DMS 273 (cell line): ENCODE data around the gene RARB.

Experiments used
- DNase-seq: peaks from one replicate; lab custom pipeline; 2025; ENCODE audit not compliant: unreplicated experiment; lab: John Stamatoyannopoulos, UW

RARB gene

DNA sequence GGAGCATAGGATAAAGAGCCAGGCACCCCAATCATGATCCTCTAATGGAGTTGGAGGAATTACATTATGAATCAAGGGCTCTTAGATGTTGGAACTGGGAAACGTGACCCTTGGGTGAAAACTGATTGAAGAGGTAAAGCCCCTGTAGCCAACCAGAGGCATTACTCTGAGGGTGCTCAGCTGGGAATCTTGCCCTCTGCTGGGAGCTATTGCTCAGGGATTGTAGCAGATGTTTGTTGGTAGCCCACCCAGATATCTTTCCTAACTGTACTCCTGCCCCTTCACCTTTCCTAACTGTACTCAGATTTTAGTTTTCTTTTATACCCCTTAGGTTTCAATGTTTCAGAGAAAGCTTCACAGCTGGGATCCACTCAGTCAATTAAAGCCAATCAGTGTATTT lies 74.2 kb downstream of the RARB start:
- DNase-seq, result no peak

DNA sequence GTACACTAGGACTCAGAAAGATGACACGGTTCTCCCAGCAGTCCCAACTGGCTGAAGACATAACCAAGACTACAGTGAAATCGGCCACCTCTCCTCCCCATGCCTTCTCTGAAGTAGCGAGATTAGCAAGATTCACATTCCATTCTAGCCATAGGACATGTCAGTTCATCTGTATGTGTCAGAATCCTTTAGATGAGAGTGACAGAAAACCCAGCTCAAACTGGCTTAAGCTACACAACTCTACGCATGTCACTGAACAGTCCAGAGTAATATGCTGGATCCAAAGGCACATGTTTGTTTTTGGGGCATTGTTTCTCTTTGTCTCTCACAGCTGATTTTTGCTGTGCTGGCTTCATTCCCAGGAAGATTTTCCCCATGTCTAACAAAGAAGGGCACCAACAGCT lies 75.8 kb downstream of the RARB start:
- no peak for DNase-seq

DNA sequence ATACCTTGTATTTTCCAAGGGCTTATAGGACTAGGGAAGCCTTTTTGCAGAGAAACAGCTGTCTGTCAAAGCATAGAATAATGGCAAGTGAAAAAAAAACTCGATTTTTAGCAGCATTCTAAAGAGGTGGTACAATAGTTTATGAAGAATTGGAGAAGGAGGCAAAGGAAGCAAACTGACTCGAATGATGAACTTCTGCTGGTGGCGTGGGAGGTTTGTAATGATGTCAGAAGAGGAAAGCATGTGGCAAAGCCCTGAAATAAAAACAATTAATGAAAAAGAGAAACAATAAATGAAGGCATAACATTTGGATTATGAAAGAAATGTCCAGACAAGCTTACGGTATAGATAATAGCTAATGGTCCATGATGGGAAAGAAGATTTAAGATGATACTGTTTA lies 77.5 kb downstream of the RARB start:
- no peak for DNase-seq

- no peak for DNase-seq
Measured at GRCh38 chr3:25507811-25508210, 79.7 kb downstream of the RARB start.

GRCh38 chr3:25508433-25508832 lies 80.4 kb downstream of the RARB start:
- no peak for DNase-seq

DNA sequence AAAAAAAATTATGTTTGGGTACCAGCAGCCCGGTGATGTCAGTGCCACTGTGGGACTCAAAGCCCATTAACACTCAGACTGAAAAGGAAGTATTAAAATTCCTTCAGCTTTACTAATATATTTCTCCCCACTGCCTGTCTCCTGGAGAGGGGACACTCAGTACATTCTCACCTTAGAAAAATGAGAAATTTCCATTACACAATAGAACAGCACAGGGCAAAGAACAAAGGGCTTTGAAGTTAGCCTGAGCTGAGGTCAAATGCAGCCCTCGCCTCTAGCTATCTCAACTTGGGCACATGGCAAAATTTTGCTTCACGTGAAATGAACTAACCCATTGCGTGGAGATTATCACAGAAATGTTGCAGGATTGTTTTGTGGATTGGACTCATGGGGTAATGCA lies 80.8 kb downstream of the RARB start:
- DNase-seq, result no peak

DNA sequence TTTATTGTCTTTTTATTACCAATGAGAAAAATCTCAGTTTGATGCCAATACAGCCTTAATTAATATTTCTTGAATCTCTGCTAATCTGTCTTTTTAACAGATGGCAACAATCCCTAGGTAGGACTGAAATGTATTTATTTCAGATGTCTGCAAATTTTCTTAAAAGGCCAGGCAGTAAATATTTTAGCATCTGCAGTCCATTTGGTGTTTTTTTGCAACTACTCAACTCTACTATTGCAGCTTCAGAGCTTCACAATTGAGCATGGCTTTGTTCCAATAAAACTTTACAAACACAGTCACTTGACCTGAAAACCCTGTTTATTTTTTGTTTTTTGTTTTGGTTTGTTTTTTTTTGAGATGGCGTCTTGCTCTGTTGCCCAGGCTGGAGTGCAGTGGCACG lies 82.7 kb downstream of the RARB start:
- DNase-seq, result no peak

GRCh38 chr3:25511972-25512721 lies 84.1 kb downstream of the RARB start:
- DNase-seq, result no peak

DNA sequence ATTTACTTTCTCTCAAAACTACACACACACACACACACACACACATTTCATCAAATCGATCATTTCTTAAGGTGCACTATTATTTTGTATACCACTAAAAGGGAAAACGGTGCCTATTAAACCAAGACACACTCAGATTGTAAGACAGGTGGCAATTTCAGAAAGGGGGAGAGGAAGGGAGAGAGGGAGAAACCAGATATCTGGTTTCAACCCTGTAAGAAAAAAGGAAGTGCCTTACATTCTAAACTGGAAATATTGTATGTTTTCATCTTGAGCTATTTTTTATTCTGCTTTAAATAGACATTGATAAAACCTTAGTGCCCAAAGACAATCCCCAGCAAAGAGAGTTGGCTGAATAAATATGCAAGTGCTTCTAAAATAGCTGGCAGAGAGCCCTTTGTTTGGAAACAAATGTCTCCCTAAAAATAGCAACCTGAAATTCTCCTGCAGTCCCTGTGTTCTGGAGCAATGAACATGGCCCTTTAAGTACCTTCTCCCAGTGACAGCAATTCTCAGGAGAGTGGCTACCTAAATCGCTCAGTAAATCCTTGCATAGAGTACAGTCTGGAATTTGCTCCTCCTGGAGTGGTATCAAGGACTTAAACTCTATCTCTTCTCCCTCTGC lies 85.7 kb downstream of the RARB start:
- DNase-seq, result no peak

- DNase-seq, result no peak
Measured at GRCh38 chr3:25515171-25515570, 87.1 kb downstream of the RARB start.

GRCh38 chr3:25520926-25521559 lies 93.0 kb downstream of the RARB start:
- no peak for DNase-seq

DNA sequence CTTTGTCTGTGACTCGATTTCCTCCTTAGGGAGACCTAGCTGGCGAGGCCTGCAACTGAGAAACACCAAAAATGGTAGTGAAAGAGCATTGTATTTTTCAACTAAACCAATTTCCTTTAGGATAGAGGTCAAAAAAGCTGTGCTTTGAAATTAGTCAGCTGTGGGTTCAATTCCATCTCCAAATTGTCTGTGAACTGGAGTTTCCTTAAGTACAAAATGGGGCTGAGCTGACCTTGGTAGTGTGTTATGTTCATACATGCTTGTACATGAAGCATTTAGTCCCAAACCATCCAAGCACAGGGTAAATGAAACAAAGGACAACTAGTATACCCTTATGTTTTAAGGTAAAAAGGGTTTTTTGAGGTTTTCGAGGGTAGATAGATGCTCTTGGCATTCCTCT lies 99.3 kb downstream of the RARB start:
- DNase-seq, result no peak

GRCh38 chr3:25527801-25528200 lies 99.7 kb downstream of the RARB start:
- DNase-seq, result no peak

GRCh38 chr3:25531971-25532370 lies 103.9 kb downstream of the RARB start:
- no peak for DNase-seq

- DNase-seq, result peak; percentile 55
Measured at GRCh38 chr3:25532431-25533162, 104.5 kb downstream of the RARB start.

DNA sequence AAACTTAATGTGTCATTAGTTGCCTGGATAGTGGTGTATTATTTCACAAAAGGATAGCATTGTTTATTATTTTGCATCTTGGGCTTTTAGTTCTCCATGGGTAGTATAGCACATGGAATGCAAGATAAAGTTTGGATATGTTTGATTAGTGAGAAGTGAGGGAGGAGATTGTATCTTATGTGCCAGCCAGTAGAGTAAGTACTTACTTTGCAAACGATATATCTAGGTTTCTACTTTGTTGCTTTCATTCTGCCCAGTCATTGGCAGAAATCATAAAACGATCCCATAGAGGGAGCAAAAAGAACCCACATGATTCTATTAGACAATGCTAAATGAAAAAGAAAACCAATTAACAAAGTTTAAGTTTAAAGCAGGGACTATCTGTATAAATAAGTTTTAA lies 105.3 kb downstream of the RARB start:
- DNase-seq, result no peak

- DNase-seq, result no peak
Measured at GRCh38 chr3:25534007-25534406, 105.9 kb downstream of the RARB start.

DNA sequence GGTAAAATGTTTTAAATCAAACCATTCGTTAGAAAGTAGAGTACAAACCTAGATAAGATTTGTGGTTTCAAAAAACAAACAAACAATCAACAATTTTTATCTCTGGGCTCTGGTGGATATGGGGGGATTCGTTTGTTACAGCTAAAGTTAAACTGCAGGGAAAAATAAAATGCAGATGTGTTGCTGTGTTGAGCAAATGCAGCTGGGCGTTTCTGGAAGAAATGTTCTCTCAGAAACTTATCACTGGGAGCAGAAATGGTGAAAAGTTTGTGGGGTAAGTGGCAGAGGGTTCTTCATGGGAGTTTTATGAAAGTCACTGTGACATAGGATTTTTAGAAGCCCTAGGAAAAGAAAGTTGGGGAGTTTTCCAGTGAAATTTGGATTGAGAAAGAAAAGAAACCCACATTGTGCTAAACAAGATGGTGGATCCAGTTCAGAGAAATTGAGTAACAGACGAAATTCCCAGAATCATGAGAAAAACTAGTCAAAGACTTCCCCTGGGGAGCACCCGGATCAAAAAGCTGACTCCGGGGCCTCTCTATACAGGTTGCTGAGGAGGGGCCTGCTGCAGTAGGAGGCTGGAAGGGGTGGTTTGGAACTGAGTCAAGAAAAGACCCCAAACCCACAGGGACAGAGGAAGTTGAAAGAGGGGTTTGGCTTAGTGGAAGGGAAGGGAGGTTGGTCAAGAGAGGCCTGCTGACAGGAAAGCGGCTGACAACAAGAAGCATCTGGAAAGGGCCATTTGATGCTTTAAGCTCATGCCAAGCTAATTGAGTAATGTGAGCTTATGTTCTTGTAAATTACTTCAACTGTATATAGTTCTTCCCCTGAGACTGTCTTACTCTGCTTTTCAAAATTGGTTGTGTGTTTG lies 108.7 kb downstream of the RARB start:
- DNase-seq, result no peak

DNA sequence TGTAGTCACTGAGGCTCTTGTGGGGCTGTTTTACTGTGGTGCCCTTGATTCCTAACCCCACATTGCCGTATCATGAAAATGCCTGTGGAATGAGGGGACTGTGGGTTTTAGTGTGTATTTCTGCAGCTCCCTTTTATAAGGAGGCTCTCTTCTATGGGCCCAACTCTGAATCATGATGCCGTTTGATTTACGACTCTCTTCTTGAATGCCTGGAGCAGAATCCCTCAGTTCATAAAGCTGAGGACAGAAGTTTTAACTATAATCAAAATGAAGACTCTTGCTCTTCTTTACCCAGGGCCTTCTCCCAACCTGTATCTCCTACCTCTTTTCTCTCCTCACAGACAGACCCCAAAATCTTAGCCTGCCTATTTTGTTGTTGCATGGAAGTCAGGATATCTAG lies 109.5 kb downstream of the RARB start:
- DNase-seq, result no peak

DNA sequence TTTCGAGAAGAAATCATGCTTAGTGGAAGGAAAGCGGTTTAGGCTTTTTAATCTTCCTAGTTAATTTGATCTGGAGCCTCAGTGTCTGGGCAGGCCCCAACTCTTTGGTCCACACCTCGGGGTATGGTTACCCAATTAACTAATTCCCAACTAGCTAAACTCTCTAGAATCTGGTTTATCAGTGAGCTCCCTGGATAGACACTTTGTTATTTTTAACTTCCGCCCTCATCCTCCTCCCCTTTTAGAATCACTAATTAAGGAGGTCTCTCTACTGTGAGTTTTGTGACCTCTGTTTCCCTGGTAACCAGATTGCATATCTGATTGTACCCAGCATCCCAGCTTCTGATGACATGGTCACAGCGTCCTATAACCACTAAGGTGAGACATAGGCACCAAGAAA lies 112.2 kb downstream of the RARB start:
- no peak for DNase-seq

DNA sequence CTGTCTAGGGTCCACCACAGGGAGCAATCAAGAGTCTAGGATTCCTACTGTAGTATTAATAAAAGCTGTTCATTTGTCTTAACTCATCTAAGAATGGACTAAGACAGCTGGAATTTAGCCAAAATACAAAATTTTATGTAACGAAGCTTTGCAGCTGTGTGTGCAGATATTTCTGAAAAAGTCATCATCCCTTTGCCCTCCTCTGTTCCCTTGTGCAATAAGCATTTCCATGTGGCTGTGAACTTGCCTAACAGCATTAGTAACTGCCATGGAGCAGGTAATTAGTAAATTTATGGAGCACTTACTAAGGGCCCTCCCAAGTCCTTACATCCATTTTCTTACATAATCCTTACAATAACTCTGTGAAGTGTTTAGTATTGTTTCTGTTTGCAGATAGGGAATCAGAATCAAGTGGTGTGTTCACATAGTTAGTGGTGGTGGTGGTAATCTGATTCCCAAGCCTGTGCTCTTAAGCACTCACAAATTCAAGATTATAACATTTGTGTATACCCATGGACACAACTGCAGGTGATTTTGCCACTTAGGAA lies 114.5 kb downstream of the RARB start:
- no peak for DNase-seq
